Upper lobe of left lung (tissue), 4 donors: Measurements from ENCODE around the gene MROH7.

Experiments
- CTCF ChIP-seq, 6 experiments: fragments of 450-650 bp in 4 of 6; fragments of 200-600 bp in 2 of 6; sonication (generic) in 2 of 6; IDR thresholded peaks; one replicate each; pipeline ENCODE4 v1.5.1; 2016 to 2019; ENCODE audit warnings: antibody characterized with exemption in 6 of 6
- POLR2AphosphoS5 ChIP-seq, 2 donors: sonication (generic); formaldehyde crosslinking; IDR thresholded peaks; one replicate each; pipeline ENCODE4 v1.5.1; 2017; ENCODE audit warnings: antibody characterized with exemption in 2 of 2

- TF ChIP-seq CTCF (IDR thresholded peaks at IDR 0.05), result no peak
- TF ChIP-seq POLR2AphosphoS5 (IDR thresholded peaks at IDR 0.05), result no peak
These were observed 56.3 kb downstream of the MROH7 start for GRCh38 chr1:54697896-54698295.
